ENCODE data around the gene ZNF385D.

DNA sequence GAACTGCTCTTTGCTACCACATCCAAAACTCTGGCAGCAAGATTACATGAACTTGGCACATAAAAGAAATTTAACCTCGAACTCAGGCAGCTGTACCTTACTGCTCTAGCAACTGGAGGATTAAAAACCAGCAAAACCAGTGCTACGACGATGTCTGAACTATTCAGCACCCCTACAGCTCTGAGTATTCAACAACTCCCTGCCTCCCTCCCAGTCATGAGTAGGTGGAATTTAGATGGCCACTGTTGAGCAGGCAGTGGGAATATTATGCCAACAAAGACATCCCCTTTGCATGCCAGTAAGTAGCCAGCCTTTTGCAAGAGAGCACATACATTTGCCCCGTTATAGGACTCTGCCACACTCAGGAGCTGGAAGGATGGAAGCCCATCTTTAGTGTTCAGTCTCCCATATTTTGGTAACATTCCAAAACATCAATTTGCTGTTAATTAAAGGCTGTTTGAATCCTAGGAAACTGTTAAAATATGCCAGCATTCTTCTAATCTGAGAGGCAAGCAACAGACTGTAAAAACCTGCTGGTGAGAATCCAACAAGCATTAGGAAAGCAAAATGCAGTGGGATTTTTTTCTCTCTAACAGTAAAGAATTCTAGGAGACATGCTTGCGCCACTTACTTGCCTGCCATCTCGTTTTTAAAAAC, 85.4 kb downstream of the ZNF385D start:
- TF ChIP-seq, protein P1, sequence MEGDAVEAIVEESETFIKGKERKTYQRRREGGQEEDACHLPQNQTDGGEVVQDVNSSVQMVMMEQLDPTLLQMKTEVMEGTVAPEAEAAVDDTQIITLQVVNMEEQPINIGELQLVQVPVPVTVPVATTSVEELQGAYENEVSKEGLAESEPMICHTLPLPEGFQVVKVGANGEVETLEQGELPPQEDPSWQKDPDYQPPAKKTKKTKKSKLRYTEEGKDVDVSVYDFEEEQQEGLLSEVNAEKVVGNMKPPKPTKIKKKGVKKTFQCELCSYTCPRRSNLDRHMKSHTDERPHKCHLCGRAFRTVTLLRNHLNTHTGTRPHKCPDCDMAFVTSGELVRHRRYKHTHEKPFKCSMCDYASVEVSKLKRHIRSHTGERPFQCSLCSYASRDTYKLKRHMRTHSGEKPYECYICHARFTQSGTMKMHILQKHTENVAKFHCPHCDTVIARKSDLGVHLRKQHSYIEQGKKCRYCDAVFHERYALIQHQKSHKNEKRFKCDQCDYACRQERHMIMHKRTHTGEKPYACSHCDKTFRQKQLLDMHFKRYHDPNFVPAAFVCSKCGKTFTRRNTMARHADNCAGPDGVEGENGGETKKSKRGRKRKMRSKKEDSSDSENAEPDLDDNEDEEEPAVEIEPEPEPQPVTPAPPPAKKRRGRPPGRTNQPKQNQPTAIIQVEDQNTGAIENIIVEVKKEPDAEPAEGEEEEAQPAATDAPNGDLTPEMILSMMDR (IDR thresholded peaks at IDR 0.05): no peak
- TF ChIP-seq POLR2A (IDR thresholded peaks at IDR 0.05): no peak
